Measurements from ENCODE around the gene SHANK2.

- TF ChIP-seq CTCF (conservative IDR thresholded peaks at IDR 0.05; ENCODE audit: low read depth, low read length): no peak
- no peak for TF ChIP-seq EZH2 (IDR thresholded peaks at IDR 0.05; ENCODE audit: borderline replicate concordance, low read depth, low read length, poor library complexity, severe bottlenecking)
Observed at GRCh38 chr11:71232364-71232763, 20.0 kb downstream of the SHANK2 start.
